GM19324 (cell line): ENCODE measurements around the gene PCGF1.
A peak's percentile ranks its signal among the peaks of the same experiment; 100 is the strongest.

Source experiments
- ATAC-seq: cut with Tn5 transposase; IDR thresholded peaks from one replicate; pipeline ENCODE4 v1.9.1; 2021; ENCODE audit warnings: mild to moderate bottlenecking, moderate library complexity; ENCODE audit not compliant: unreplicated experiment, low FRiP score

The PCGF1 gene

GRCh38 chr2:74516650-74517049, 9.2 kb upstream of the PCGF1 start:
- ATAC-seq = no peak

GRCh38 chr2:74515981-74516633, 8.6 kb upstream of the PCGF1 start:
- ATAC-seq = no peak

GRCh38 chr2:74515271-74515980, 7.9 kb upstream of the PCGF1 start:
- ATAC-seq = no peak

- no peak for ATAC-seq
These were observed 7.1 kb upstream of the PCGF1 start, which contains the start of gene TLX2 for GRCh38 chr2:74514368-74515270. TSS of gene TLX2 (plus strand) at chr2:74514450. CDS start at chr2:74514807, 357 bp downstream.

DNA sequence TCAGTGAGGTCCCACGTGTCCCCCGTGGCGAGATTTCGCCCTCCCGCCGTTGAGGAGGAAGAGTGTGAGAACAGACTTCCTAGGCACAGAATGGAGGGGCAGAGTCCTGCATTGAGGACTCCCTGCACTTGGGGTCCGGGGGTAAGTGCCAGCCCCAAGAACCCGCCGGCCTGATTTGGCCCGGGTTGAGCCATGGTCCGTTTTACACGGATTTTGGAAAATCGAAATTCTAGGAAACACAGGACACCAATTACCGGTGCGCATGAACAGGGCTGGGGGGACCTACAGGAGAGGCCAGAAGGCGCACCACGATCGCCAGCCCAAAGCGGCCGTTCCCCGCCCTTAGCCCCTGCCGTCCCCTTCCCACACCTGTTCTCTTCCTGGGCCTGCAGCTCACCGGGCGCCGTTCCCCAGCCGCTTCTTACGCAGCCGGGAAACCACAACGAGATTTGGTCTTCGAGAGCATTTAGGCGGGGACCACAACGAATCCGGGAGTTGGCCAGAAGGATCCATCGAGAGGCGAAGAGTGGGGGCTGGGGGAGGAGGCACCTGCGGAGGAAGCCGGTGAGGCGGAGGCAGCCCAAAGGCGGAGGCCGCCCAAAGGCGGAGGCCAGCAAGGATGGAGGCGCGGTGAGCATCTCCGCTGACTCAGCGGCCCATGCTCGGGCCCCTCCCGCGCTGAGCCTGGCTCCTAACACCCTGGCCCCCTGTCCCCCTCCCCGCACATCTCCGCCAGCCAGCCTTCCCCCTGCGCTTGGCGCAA, 6.3 kb upstream of the PCGF1 start:
- no peak for ATAC-seq

DNA sequence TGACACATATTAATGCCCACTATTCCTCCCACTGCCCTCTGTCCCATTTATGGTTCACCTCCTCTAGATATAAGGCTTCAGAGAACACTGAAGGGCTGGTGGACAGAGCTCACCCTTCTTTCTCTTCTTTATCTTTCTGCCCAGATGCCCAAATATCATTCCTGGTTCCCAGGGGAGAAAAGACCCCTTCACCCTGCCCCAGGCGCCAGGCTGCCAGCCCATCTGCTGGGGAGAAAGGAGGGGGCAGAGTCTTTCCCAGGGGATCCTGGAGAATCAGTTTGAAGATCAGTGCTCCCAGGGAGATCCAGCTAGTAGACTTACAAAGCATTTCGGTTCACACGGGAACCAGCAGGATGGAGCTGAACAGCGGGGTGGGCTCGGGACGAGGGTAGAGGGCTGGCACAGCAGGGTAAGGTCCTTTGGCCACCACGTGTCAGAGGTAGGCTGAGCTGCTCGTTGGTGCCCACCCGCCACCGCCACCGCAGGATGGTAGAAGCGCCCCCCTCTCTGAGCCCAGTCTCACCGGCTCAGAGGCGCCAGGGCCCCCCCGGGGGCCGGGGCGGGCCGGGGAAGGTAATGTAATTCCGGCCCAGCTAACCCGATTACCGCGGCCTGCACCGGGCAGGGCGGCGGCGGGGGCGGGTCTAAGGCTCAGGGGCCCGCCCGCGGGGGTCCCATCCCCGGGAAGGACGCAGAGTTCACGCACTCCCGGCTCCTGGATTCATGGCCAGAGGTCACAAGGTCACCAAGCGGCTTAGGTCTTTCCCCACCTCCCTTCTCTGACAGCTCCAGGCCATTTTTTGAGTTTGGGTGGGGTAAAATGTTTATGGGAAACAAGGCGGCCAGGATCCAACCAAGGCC, 5.5 kb upstream of the PCGF1 start:
- ATAC-seq = no peak

- ATAC-seq = no peak
These were observed 3.9 kb upstream of the PCGF1 start for GRCh38 chr2:74511104-74511989.

DNA sequence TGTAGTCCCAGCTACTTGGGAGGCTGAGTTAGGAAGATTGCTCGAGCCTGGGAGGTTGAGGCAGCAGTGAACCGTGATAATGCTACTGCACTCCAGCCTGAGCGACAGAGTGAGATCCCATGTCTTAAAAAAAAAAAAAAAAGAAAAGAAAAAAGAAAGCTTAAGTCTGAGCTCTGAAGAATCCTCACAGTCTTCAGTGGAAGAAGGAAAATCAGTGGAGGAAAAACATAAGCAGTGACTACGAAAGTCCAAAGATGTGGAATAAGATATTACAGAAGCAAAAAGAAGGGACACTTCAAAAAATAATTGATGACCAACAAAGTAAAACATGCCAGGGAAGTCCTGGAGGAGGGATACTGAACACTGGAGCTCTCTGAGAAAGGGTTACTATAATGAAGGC, 2.8 kb upstream of the PCGF1 start:
- ATAC-seq = no peak

- ATAC-seq = peak; percentile 7
These were observed 528 bp upstream of the PCGF1 start for GRCh38 chr2:74507926-74508520.

- no peak for ATAC-seq
These were observed 1.8 kb downstream of the PCGF1 start for GRCh38 chr2:74505448-74506246.

GRCh38 chr2:74504591-74504990, 2.9 kb downstream of the PCGF1 start:
- no peak for ATAC-seq

GRCh38 chr2:74503506-74504475, 3.7 kb downstream of the PCGF1 start:
- no peak for ATAC-seq

- ATAC-seq = no peak
These were observed 4.6 kb downstream of the PCGF1 start for GRCh38 chr2:74502720-74503505.

- no peak for ATAC-seq
These were observed 5.3 kb downstream of the PCGF1 start for GRCh38 chr2:74502147-74502719.
